Lung (tissue), 12 donors: ENCODE data around the gene NAPB. TPM values are rescaled to one million over a fixed set of nuclear protein-coding genes. Genes with fewer than 3 reads are reported as not detected.

Source experiments
- ATAC-seq: fragments of 200-7000 bp; cut with Tn5 transposase; one replicate; pipeline ENCODE4 v1.9.1; 2020; ENCODE audit warnings: moderate number of reproducible peaks; ENCODE audit not compliant: insufficient read depth, low FRiP score
- DNase-seq, 3 donors: peaks; one replicate each; pipeline ENCODE4 v3.0.0-alpha.2; 2013 to 2017
- H3K27ac ChIP-seq, 2 donors: one replicate each; pipeline ENCODE4 v1.5.1; 2013; ENCODE audit warnings: mild to moderate bottlenecking in 2 of 2, moderate library complexity in 2 of 2, control low read depth in 1 of 2, inconsistent platforms in 1 of 2, low read depth in 1 of 2, low read length in 1 of 2
- H3K27me3 ChIP-seq, 3 donors: one replicate each; pipeline ENCODE4 v1.5.1; 2013; ENCODE audit warnings: low read length in 2 of 3; ENCODE audit not compliant: control insufficient read depth in 3 of 3, insufficient read depth in 3 of 3
- H3K36me3 ChIP-seq, 4 donors: one replicate each; pipeline ENCODE4 v1.5.1; 2013; ENCODE audit warnings: low read length in 4 of 4, mild to moderate bottlenecking in 1 of 4, moderate library complexity in 1 of 4; ENCODE audit not compliant: control insufficient read depth in 4 of 4, insufficient read depth in 4 of 4
- H3K4me1 ChIP-seq, 5 donors: one replicate each; pipeline ENCODE4 v1.5.1; 2013; ENCODE audit warnings: low read length in 5 of 5, mild to moderate bottlenecking in 2 of 5, moderate library complexity in 1 of 5; ENCODE audit not compliant: control insufficient read depth in 5 of 5, insufficient read depth in 5 of 5
- H3K4me3 ChIP-seq: one replicate; pipeline ENCODE4 v1.5.1; 2013; ENCODE audit warnings: mild to moderate bottlenecking, control low read depth, moderate library complexity
- H3K9ac ChIP-seq, 2 donors: one replicate each; pipeline ENCODE4 v1.5.1; 2013; ENCODE audit warnings: low read length in 2 of 2, control low read depth in 1 of 2; ENCODE audit not compliant: insufficient read depth in 1 of 2
- H3K9me3 ChIP-seq, 4 donors: one replicate each; pipeline ENCODE4 v1.5.1; 2013; ENCODE audit warnings: low read length in 3 of 4, mild to moderate bottlenecking in 1 of 4, moderate library complexity in 1 of 4; ENCODE audit not compliant: control insufficient read depth in 4 of 4, insufficient read depth in 3 of 4
- CTCF ChIP-seq: IDR thresholded peaks from 2 replicates; pipeline ENCODE4 v1.5.1; 2012; ENCODE audit warnings: mild to moderate bottlenecking; ENCODE audit errors: control extremely low read depth, extremely low read depth
- WGBS, 2 donors: extraction: QIAGEN DNeasy Blood & Tissue Kit; methylation state at CpG; one replicate each; pipeline ENCODE4 v1.1.7; 2013; 5-methylcytosine and 5-hydroxymethylcytosine counted together
- polyA plus RNA-seq, 2 donors: library from polyadenylated mRNA; stranded (reverse); fragments of 200-250 nt; gene quantifications; one replicate each; pipeline ENCODE4 v1.2.1, GENCODE V29; 2013
- total RNA-seq, 2 donors: library from RNA; depleted of rRNA in 1 of 2; stranded (reverse); fragments of >200 nt in 1 of 2; gene quantifications; one replicate each; pipeline ENCODE4 v1.2.1, GENCODE V29; 2014 to 2021
- donor health status: control.
- donor health status: control.
- donor health status: Bipolar disorder and iron deficiency.
- donor health status: healthy.
- donor health status: DM: yes; HTN: yes; CAD: no.

NAPB gene
- total and polyA plus RNA-seq, 4 donors = 4.4 to 45.7 (median 6.9) TPM

GRCh38 chr20:23386304-23387117, 34.8 kb downstream of the NAPB start:
- ATAC-seq (no peak), DNase-seq (no peak)
- Histone ChIP-seq H3K9me3 (no peaks in the 10 kb centered on the region), H3K9ac (no peak overlapping the region), H3K4me1 (peaks cover 0 to 2% (median 0%) of the 10 kb centered on the region in 5 donors), H3K27ac (no peak overlapping the region), H3K4me3 (no peak overlapping the region), H3K36me3 (peaks cover 2 to 45% (median 10%) of the 10 kb centered on the region in 4 donors), H3K27me3 (no peaks in the 10 kb centered on the region)
- WGBS, 2 donors = 59 to 75% methylated on average over 6 of the region's 6 CpGs
- TF ChIP-seq CTCF = no peak

GRCh38 chr20:23381876-23382275, 39.4 kb downstream of the NAPB start:
- peaks cover 0 to 2% (median 0%) of the 10 kb centered on the region in 5 donors for H3K4me1 ChIP-seq

GRCh38 chr20:23379772-23380171, 41.5 kb downstream of the NAPB start:
- H3K4me1 ChIP-seq = peaks cover 0 to 6% (median 0%) of the 10 kb centered on the region in 5 donors
- H3K36me3 ChIP-seq = peaks cover 13 to 31% (median 18%) of the 10 kb centered on the region in 4 donors
- no peak overlapping the region for H3K9ac ChIP-seq
- DNase-seq (no peak), ATAC-seq (no peak)
- no peak for TF ChIP-seq CTCF
- peaks cover 0 to 2% (median 0%) of the 10 kb centered on the region in 4 donors for H3K9me3 ChIP-seq
- H3K4me3 ChIP-seq = no peak overlapping the region
- no peak overlapping the region for H3K27ac ChIP-seq
- no peaks in the 10 kb centered on the region for H3K27me3 ChIP-seq

More at GRCh38 chr20:23381876-23382275, 39.4 kb downstream of the NAPB start:
- TF ChIP-seq CTCF = no peak
- H3K36me3 ChIP-seq = peaks cover 4 to 20% (median 12%) of the 10 kb centered on the region in 4 donors
- no peaks in the 10 kb centered on the region for H3K27me3 ChIP-seq
- H3K4me3 ChIP-seq = no peak overlapping the region
- DNase-seq (no peak), ATAC-seq (no peak)
- H3K9ac ChIP-seq = no peak overlapping the region
- no peaks in the 10 kb centered on the region for H3K9me3 ChIP-seq
- no peak overlapping the region for H3K27ac ChIP-seq
